Ecto neural progenitor cell (in vitro differentiated cells): ENCODE measurements around the gene SHB.
"Not testable (repeated sequence)": the region's sequence is repeated elsewhere in the genome, so short reads cannot be mapped to it uniquely, and the experiment has no call there.

Experiments
- DNase-seq: peaks from one replicate; pipeline ENCODE4 v3.0.0-alpha.2; 2018; ENCODE audit warnings: low spot score

SHB gene

DNA sequence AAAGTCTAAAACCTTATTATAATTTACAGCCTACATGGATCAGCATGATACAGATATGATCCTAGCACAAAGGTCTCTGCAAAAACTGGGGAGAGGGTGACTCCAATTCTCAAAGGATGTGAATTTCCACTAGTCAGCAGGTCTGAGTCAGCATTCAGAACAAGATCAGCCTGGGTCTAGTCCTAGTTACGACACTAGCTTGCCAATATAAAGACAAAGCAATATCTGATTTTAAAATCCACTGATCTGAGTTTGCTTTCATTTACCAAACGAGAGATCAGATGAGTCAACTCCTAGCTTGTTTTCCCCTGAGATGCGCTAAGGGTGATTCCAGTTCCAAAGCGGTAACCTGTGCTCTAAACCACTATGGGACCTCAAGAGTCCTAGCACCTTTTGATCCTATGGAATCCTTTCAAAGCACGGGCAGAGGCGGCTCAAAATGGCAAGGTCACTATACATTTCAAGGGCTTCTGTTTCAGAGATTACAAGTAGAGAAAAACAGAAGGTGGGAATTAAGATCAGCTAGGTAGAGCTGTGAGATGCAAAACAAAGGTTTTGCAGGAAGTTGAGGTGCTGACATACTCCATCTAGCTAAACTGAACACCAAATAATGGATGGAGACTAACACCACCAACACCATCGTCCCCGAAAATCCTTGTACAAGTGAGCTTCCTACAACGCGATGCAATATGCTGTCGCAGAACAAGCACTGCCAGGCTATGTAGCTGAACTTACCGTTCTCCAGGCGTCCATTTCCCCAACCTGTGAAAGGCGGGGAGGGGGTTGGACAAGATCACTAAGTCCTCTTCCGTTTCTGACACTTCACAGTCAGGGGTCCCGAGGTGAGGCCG lies 166.0 kb downstream of the SHB start:
- DNase-seq, result no peak

DNA sequence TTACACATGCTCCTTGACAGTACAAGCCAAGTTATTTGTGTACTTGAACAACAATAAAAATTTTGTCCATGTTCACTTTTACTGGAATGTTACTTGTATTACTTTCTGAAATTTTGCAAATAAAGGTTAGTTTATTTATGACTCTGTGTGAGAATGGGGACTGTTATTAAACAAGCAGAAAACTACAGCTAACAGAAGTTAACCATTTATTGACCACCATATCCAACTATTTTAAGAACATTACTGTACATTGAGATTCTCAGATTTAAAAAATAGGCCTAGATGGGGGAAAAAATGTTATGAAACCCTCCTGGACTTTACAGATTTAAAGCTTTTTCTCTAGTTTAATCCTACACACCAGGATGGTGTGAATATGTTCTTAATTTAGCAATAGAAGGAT lies 166.9 kb downstream of the SHB start:
- DNase-seq, result no peak

DNA sequence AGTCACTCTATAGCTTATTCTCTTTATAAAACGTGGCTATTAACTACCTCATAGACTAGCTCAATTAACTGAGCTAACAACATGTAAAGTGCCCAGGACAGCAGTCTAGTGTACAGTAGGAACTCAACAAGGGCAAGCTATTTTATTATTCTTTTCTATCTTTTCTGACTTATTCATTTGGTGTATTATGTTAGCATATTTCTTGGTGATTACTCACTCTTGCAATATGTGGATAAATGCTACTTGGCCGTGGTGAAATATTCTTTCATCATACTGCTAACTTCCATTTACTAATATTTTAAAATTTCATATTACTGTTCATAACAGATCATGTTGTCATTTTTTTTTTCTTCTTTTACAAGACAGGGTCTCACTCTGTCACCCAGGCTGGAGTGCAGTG lies 170.0 kb downstream of the SHB start:
- DNase-seq, result no peak

DNA sequence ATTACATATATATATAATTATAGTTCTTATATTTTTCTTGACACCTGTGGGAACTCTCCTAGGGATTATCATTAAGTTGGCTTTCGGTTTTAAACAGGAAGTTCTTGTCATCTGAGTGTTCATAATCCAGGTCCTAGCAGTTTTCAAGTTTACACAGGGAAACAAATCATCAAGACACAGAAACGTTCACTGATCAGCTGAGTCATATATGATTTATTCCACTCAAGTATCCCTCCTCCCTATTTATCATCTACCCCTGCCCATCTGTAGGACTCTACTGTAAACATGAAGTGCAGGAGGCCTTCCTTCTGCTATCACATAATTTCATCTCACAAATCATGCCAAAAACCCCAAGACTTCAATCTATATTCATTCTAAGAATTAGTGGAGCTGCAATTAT lies 171.4 kb downstream of the SHB start:
- no peak for DNase-seq

DNA sequence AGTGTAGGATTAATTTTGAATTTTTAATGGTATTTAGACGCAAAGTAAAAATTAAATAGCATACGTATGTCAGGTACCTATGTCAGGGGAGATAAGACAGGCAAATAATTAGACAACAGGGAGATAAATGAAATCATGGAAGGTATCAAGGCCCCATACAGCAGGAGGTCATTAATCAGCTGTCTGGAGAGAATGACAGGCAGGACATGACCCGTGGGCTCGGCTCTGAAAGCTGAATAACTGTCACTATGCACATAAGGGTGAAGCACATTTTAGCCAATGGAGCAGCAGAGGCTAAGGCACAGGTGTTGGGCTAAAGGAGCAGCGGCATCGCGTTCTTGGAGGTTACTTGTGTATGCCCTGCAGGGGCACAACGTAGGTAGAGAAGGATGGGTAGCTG lies 177.0 kb downstream of the SHB start:
- no peak for DNase-seq

DNA sequence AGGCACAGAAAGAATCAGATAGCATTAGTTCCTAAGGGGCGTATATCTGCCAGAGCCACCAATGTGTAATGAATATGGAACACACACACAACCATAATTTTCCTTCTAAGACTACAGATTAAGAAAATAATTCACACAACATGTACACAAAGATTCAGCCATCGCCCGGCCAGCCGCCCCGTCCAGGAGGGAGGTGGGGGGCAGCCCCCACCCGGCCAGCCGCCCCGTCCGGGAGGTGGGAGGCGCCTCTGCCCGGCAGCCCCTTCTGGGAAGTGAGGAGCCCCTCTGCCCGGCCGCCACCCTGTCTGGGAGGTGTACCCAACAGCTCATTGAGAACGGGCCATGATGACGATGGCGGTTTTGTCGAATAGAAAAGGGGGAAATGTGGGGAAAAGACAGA lies 178.0 kb downstream of the SHB start:
- not testable (repeated sequence) for DNase-seq

DNA sequence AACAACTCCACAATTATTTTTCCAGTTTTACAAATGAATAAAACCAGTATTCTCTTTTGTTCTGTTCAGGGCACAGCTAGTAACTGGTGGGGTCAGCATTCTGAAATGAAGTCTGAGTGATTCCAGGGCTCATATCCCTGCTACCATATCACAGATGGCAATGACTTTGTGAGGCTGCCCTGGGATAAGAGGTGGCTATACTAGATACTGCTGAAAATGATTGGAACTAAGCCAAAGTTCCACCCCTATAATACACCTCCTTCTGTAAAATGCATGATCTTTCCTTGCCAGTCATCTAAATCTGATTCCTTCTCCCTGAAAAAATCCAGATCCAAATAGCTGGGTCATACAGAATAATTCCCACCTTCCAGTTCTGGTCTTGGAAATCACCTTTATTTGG lies 179.5 kb downstream of the SHB start:
- no peak for DNase-seq

DNA sequence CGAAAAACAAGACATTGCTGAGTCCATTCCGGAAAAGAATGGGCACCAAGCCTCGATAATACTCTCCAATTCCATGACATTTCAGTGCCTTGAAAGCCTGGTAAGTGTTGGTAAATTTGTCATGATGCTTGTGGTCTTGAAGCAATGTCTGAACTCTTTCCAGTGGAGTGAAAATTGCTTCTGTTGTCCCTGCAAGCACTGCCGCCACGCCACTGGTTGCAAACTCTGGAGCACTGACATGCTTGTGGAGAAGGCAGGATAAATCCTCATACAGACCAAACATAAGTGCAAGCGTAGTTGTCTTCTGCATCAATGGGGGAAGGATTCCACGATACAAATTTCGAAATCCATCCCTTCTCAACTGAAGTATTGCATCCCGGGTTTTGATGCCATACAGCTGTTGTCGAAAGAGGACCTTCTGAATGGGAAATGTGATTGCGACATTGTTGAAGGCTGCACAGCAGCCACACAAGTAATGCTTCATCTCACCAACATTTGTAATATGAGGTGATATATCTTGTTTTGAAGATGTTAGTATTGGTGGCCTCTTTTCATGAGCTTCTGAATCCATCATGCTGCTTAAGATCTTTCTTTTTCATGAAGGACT lies 180.9 kb downstream of the SHB start:
- not testable (repeated sequence) for DNase-seq

DNA sequence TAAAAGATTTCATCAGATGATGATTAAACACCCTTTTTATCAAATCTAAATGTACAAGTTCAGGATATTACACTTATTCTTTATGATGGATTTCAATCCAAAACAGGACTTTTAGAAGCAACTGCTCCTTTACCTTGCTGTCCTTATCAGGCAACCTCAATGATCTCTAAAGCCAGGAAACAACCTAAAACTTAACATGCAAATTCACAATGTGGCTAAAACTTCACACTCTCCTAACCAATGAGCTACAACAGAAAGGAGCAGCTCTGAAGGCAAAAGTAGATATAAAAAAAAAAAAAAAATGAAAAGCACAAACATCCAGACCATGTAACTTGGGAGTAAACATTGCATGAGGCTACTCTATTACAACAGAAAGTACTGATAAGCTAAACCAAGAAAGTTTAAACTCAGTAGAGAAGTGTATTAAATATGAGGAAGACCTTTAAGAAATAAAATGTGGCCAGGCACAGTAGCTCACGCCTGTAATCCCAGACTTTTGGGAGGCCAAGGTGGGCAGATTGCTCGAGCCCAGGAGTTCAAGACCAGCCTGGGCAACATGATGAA lies 188.0 kb downstream of the SHB start:
- DNase-seq, result no peak

DNA sequence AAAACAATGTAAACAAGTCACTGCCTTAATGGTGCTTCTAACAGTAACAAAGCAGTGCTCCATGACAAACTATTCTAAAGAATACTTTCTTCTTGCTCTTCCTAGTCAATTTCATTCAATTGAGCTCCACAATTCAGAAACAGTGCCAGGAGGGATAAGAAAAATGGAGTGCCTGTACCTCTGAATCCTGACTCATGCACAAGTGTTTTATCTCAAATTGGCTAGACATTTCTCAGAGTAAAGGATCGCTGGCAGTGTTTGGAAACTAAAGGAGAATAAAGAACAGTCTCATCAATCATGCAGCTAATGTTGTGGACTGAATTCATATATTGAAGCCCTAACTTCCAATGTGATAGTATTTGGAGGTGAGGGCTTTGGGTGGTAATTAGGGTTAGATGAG lies 192.7 kb downstream of the SHB start:
- DNase-seq, result no peak

DNA sequence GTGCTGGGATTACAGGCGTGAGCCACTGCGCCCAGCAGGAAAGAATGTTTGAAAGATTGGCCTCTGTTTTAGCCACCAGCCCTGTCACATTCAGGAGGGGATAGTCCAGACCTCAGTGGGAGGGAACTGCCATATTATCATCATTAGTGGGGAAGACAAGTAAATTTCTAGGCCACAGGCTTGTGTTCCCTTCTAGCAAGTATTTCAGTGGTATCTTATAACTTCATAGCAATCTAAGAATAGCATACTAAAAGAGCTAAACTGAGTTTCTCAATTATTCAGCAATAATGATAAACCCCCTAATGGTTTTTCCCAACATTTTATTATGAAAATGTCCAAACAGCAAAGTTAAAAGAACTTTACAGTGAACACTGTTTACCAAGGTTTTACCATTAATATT lies 195.1 kb downstream of the SHB start:
- no peak for DNase-seq

DNA sequence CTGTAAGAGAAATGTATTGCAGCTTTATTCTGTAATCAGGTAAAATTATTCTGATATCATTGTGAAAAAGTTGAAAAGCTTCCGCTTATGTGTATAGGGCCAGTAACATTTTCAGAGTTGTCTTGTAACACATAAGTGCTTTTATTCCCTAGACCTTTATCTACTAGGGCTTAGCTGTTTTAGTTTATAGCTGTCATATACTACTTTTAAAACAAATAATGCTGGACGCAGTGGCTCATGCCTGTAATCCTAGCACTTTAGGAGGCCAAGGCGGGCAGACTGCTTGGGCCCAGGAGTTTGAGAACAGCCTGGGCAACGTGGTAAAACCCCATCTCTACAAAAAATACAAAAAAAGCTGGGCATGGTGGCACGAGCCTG lies 198.2 kb downstream of the SHB start:
- no peak for DNase-seq

DNA sequence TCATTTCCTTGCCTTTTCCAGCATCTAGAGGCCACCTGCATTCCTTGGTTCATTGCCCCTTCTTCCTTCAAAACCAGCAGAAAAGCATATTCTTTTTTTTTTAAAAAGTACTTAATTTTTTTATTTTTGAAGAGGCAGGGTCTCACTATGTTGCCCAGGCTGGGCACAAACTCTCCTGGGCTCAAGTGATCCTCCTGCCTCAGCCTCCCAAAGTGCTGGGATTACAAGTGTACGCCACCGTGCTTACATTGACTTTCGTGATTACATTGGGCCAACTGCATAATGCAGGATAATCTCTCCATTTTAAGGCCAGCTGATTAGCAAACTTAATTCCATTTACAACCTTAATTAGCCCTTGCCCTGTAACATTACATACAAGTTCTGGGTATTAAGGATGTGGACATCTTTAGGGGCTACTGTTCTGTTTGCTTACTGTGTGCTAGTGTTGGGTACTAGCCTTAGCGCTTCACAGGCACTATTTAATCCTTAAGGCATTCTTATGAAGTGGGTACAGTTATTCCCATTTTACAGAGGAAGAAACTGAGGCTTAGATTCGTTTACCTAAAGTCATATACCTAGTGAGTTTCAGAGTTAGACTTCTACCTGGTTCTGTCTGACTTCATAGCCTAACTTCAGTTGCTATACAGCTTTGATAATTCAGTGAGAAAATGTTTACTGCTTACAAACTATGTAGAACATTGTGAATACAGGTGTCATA lies 198.8 kb downstream of the SHB start:
- DNase-seq, result no peak
